Gastroesophageal sphincter (tissue), 4 donors: ENCODE measurements around the gene CCDC186. TPM values are rescaled to one million over a fixed set of nuclear protein-coding genes. Genes with fewer than 3 reads are reported as not detected.

Experiments
- ATAC-seq: fragments of 150-250 bp; one replicate; pipeline ENCODE4 v1.9.1; 2016; ENCODE audit warnings: mild to moderate bottlenecking, moderate library complexity
- H3K27ac ChIP-seq, 4 donors: fragments of 200-600 bp; sonication (generic) in 3 of 4; 1 replicate in 3 of 4; 2 replicates in 1 of 4; pipeline ENCODE4 v1.5.1; 2016 to 2019
- H3K27me3 ChIP-seq: fragments of 200-600 bp; sonication (generic); one replicate; pipeline ENCODE4 v1.5.1; 2019
- H3K36me3 ChIP-seq, 2 donors: fragments of 200-600 bp; sonication (generic); one replicate each; pipeline ENCODE4 v1.5.1; 2019; ENCODE audit warnings: control low read depth in 1 of 2
- H3K4me1 ChIP-seq, 3 donors: fragments of 200-600 bp; sonication (generic); 1 replicate in 2 of 3; 2 replicates in 1 of 3; pipeline ENCODE4 v1.5.1; 2016 to 2019; ENCODE audit warnings: control low read depth in 2 of 3
- H3K4me3 ChIP-seq, 2 donors: fragments of 200-600 bp; sonication (generic); one replicate each; pipeline ENCODE4 v1.5.1; 2019; ENCODE audit warnings: mild to moderate bottlenecking in 1 of 2, moderate library complexity in 1 of 2
- H3K9me3 ChIP-seq, 3 donors: fragments of 200-600 bp; sonication (generic); one replicate each; pipeline ENCODE4 v1.5.1; 2017 to 2019; ENCODE audit warnings: control low read depth in 2 of 3
- CTCF ChIP-seq, 4 experiments: fragments of 200-600 bp in 2 of 4; fragments of 450-650 bp in 2 of 4; sonication (generic) in 1 of 4; IDR thresholded peaks; one replicate each; pipeline ENCODE4 v1.5.1; 2017 to 2019; ENCODE audit warnings: antibody characterized with exemption in 4 of 4, mild to moderate bottlenecking in 2 of 4, moderate library complexity in 2 of 4
- EP300 ChIP-seq: sonication (generic); formaldehyde crosslinking; IDR thresholded peaks from one replicate; pipeline ENCODE4 v1.6.1; 2017; ENCODE audit warnings: antibody characterized with exemption, mild to moderate bottlenecking
- POLR2A ChIP-seq, 2 donors: fragments of 450-650 bp; IDR thresholded peaks; one replicate each; pipeline ENCODE4 v1.6.1; 2017; ENCODE audit warnings: antibody characterized with exemption in 2 of 2, mild to moderate bottlenecking in 2 of 2, moderate library complexity in 1 of 2
- POLR2AphosphoS5 ChIP-seq: sonication (generic); formaldehyde crosslinking; IDR thresholded peaks from one replicate; pipeline ENCODE4 v1.6.1; 2017; ENCODE audit warnings: antibody characterized with exemption
- WGBS, 2 donors: methylation state at CpG; one replicate each; pipeline ENCODE4 v1.1.5; 2018; ENCODE audit warnings: low coverage in 1 of 2; 5-methylcytosine and 5-hydroxymethylcytosine counted together
- total RNA-seq, 4 donors: library from RNA; depleted of rRNA; stranded (reverse); fragments of >200 nt; gene quantifications; one replicate each; pipeline ENCODE4 v1.1.0, GENCODE V29; 2016

The CCDC186 gene
- total RNA-seq, 4 donors from 2014 or later: 15.8 to 24.7 (median 20.4) TPM

- no peaks in the 10 kb centered on the region for H3K27me3 ChIP-seq
- 53 to 56% methylated on average over 3 of the region's 3 CpGs for WGBS, 2 donors
- H3K4me1 ChIP-seq: peaks cover 0 to 35% (median 0%) of the 10 kb centered on the region in 3 donors
- ATAC-seq: no peak
- peaks cover 0 to 10% (median 0%) of the 10 kb centered on the region in 3 donors for H3K9me3 ChIP-seq
- no peak for TF ChIP-seq CTCF (IDR thresholded peaks at IDR 0.05)
- TF ChIP-seq EP300: no peak
- TF ChIP-seq POLR2AphosphoS5: no peak
- no peak for TF ChIP-seq POLR2A (IDR thresholded peaks at IDR 0.05)
- H3K27ac ChIP-seq: peak overlapping the region in 1 of 4 donors; percentile 13
- no peak overlapping the region for H3K4me3 ChIP-seq
- peaks cover 0 to 5% of the 10 kb centered on the region in 2 donors for H3K36me3 ChIP-seq
These were observed 7.5 kb downstream of the CCDC186 start for GRCh38 chr10:114166494-114166893.

- TF ChIP-seq CTCF (IDR thresholded peaks at IDR 0.05) (no peak), EP300 (no peak), POLR2A (IDR thresholded peaks at IDR 0.05) (no peak), POLR2AphosphoS5 (no peak)
- Histone ChIP-seq H3K9me3 (peaks cover 0 to 10% (median 0%) of the 10 kb centered on the region in 3 donors), H3K4me1 (peaks cover 0 to 38% (median 0%) of the 10 kb centered on the region in 3 donors), H3K27me3 (no peaks in the 10 kb centered on the region), H3K4me3 (no peak overlapping the region), H3K36me3 (peaks cover 0 to 5% of the 10 kb centered on the region in 2 donors), H3K27ac (peak overlapping the region in 1 of 4 donors; percentile 13)
- 49 to 70% methylated on average over 3 of the region's 3 CpGs for WGBS, 2 donors
- ATAC-seq: no peak
These were observed 8.0 kb downstream of the CCDC186 start for GRCh38 chr10:114166043-114166442.

- peaks cover 0 to 38% (median 2%) of the 10 kb centered on the region in 3 donors for H3K4me1 ChIP-seq
- no peak for ATAC-seq
These were observed 10.9 kb downstream of the CCDC186 start for GRCh38 chr10:114163062-114163461.

GRCh38 chr10:114157912-114158311 lies 16.1 kb downstream of the CCDC186 start:
- 86 to 96% methylated on average over 2 of the region's 2 CpGs for WGBS, 2 donors
- no peak for ATAC-seq

More at GRCh38 chr10:114163062-114163461, 10.9 kb downstream of the CCDC186 start:
- H3K27me3 ChIP-seq: no peaks in the 10 kb centered on the region
- peak overlapping the region in 2 of 4 donors; percentile 9 to 41 for H3K27ac ChIP-seq
- H3K4me3 ChIP-seq: no peak overlapping the region
- TF ChIP-seq POLR2A (IDR thresholded peaks at IDR 0.05) (no peak), POLR2AphosphoS5 (no peak), EP300 (no peak), CTCF (IDR thresholded peaks at IDR 0.05) (no peak)
- WGBS, 2 donors: 37 to 64% methylated on average over 2 of the region's 2 CpGs
- H3K9me3 ChIP-seq: no peaks in the 10 kb centered on the region
- peaks cover 0 to 10% of the 10 kb centered on the region in 2 donors for H3K36me3 ChIP-seq

More at GRCh38 chr10:114157912-114158311, 16.1 kb downstream of the CCDC186 start:
- no peak overlapping the region for H3K27ac ChIP-seq
- H3K36me3 ChIP-seq: peaks cover 0 to 52% of the 10 kb centered on the region in 2 donors
- H3K27me3 ChIP-seq: no peaks in the 10 kb centered on the region
- TF ChIP-seq CTCF (IDR thresholded peaks at IDR 0.05): no peak
- H3K9me3 ChIP-seq: no peaks in the 10 kb centered on the region
- no peak overlapping the region for H3K4me3 ChIP-seq
- H3K4me1 ChIP-seq: peaks cover 0 to 8% (median 2%) of the 10 kb centered on the region in 3 donors
